Neuronal stem cell (in vitro differentiated cells): ENCODE results near the gene OR11H6.

Source experiments
- DNase-seq: peaks from one replicate; pipeline ENCODE4 v3.0.0-alpha.2; 2013; ENCODE audit warnings: low spot score
- H2AFZ ChIP-seq: one replicate; pipeline ENCODE4 v1.6.1; 2013; ENCODE audit warnings: mild to moderate bottlenecking, low read length, inconsistent platforms
- H2AK5ac ChIP-seq: 2 replicates; pipeline ENCODE4 v1.6.1; 2013; ENCODE audit warnings: low read depth, mild to moderate bottlenecking, inconsistent platforms, low read length, moderate library complexity, mixed read lengths
- H2BK120ac ChIP-seq: 2 replicates; pipeline ENCODE4 v1.6.1; 2013; ENCODE audit warnings: low read depth, mild to moderate bottlenecking, inconsistent platforms, low read length, moderate library complexity, mixed read lengths
- H2BK12ac ChIP-seq: one replicate; pipeline ENCODE4 v1.6.1; 2013; ENCODE audit warnings: low read length, inconsistent platforms
- H2BK15ac ChIP-seq: 2 replicates; pipeline ENCODE4 v1.6.1; 2013; ENCODE audit warnings: mild to moderate bottlenecking, low read length, inconsistent platforms, mixed read lengths
- H2BK5ac ChIP-seq: one replicate; pipeline ENCODE4 v1.6.1; 2013; ENCODE audit warnings: inconsistent platforms, mild to moderate bottlenecking, low read length, moderate library complexity
- H3K14ac ChIP-seq: one replicate; pipeline ENCODE4 v1.6.1; 2013; ENCODE audit warnings: low read length, inconsistent platforms
- H3K18ac ChIP-seq: 2 replicates; pipeline ENCODE4 v1.6.1; 2013; ENCODE audit warnings: low read length, inconsistent platforms
- H3K23ac ChIP-seq: 2 replicates; pipeline ENCODE4 v1.6.1; 2013; ENCODE audit warnings: low read depth, mild to moderate bottlenecking, mixed read lengths, low read length, inconsistent platforms; ENCODE audit not compliant: poor library complexity
- H3K27ac ChIP-seq: replicated peaks from 3 replicates; pipeline ENCODE4 v1.5.1; 2013; ENCODE audit warnings: low read length, inconsistent platforms
- H3K27me3 ChIP-seq, 3 experiments: 2 replicates each; pipeline ENCODE4 v1.6.1; 2013; ENCODE audit warnings: low read length in 3 of 3, mild to moderate bottlenecking in 2 of 3, inconsistent platforms in 1 of 3, low read depth in 1 of 3, mixed read lengths in 1 of 3, moderate library complexity in 1 of 3; ENCODE audit not compliant: control insufficient read depth in 3 of 3, insufficient read depth in 3 of 3
- H3K36me3 ChIP-seq, 2 donors: replicated peaks in 1 of 2; 2 replicates each; pipeline ENCODE4 v1.6.1; 2013; ENCODE audit warnings: low read length in 2 of 2; ENCODE audit not compliant: control insufficient read depth in 2 of 2, insufficient read depth in 2 of 2
- H3K4ac ChIP-seq: 2 replicates; pipeline ENCODE4 v1.6.1; 2013; ENCODE audit warnings: inconsistent platforms, mild to moderate bottlenecking, low read length, moderate library complexity
- H3K4me1 ChIP-seq, 2 donors: 1 replicate in 1 of 2; 2 replicates in 1 of 2; pipeline ENCODE4 v1.6.1; 2013; ENCODE audit warnings: low read length in 2 of 2, low read depth in 1 of 2; ENCODE audit not compliant: control insufficient read depth in 2 of 2, insufficient read depth in 1 of 2
- H3K4me2 ChIP-seq: one replicate; pipeline ENCODE4 v1.6.1; 2013; ENCODE audit warnings: mild to moderate bottlenecking, low read length, inconsistent platforms; ENCODE audit not compliant: insufficient read depth, poor library complexity, severe bottlenecking
- H3K4me3 ChIP-seq, 2 donors: 2 replicates each; pipeline ENCODE4 v1.5.1; 2013; ENCODE audit warnings: low read length in 2 of 2, mild to moderate bottlenecking in 2 of 2, inconsistent platforms in 1 of 2, moderate library complexity in 1 of 2
- H3K79me1 ChIP-seq: one replicate; pipeline ENCODE4 v1.6.1; 2013; ENCODE audit warnings: low read depth, mild to moderate bottlenecking, inconsistent platforms, low read length, moderate library complexity
- H3K9ac ChIP-seq: one replicate; pipeline ENCODE4 v1.6.1; 2013; ENCODE audit warnings: mild to moderate bottlenecking, low read depth, low read length, inconsistent platforms; ENCODE audit not compliant: poor library complexity
- H3K9me3 ChIP-seq, 2 donors: replicated peaks in 1 of 2; 2 replicates each; pipeline versions ENCODE3 to v1.6.1; 2013; ENCODE audit warnings: low read length in 2 of 2, mild to moderate bottlenecking in 2 of 2, inconsistent platforms in 1 of 2, low read depth in 1 of 2, mixed read lengths in 1 of 2, moderate library complexity in 1 of 2; ENCODE audit not compliant: control insufficient read depth in 2 of 2, insufficient read depth in 1 of 2
- H4K8ac ChIP-seq: one replicate; pipeline ENCODE4 v1.6.1; 2013; ENCODE audit warnings: low read depth, mild to moderate bottlenecking, inconsistent platforms, low read length, moderate library complexity
- H4K91ac ChIP-seq: one replicate; pipeline ENCODE4 v1.6.1; 2013; ENCODE audit warnings: low read length, low read depth, mild to moderate bottlenecking, inconsistent platforms; ENCODE audit not compliant: poor library complexity
- WGBS, 2 donors: extraction: QIAGEN DNeasy Blood & Tissue Kit; methylation state at CpG; one replicate each; pipeline ENCODE4 v1.1.7; 2013; ENCODE audit warnings: missing lambda C conversion rate in 2 of 2, mixed read lengths in 1 of 2; ENCODE audit not compliant: insufficient read length in 2 of 2, insufficient replicate concordance in 1 of 2; ENCODE audit errors: extremely low coverage in 2 of 2; 5-methylcytosine and 5-hydroxymethylcytosine counted together

The OR11H6 gene

DNA sequence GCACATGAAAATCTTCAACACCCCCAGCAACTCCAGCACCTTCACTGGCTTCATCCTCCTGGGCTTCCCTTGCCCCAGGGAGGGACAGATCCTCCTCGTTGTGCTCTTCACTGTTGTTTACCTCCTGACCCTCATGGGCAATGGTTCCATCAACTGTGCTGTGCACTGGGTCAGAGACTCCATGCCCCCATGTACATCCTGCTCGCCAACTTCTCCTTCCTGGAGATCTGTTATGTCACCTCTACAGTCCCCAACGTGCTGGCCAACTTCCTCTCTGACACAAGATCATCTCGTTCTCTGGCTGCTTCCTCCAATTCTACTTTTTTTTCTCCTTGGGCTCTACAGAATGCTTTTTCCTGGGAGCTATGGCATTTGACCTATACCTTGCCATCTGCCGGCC lies 44.3 kb upstream of the OR11H6 start:
- no peak for DNase-seq
- Histone ChIP-seq H3K23ac (no peak overlapping the region), H3K4ac (no peak overlapping the region), H2BK12ac (no peak overlapping the region), H3K4me1 (no peaks in the 10 kb centered on the region), H3K27me3 (peaks cover 0 to 2% (median 0%) of the 10 kb centered on the region in 3 experiments), H2BK15ac (no peak overlapping the region), H3K27ac (no peak overlapping the region), H3K14ac (no peak overlapping the region), H3K9ac (no peak overlapping the region), H4K8ac (no peak overlapping the region), H3K4me3 (no peak overlapping the region), H2AK5ac (no peak overlapping the region), H3K9me3 (peaks cover 0 to 20% of the 10 kb centered on the region in 2 donors), H3K79me1 (no peaks in the 10 kb centered on the region), H3K4me2 (no peak overlapping the region), H2BK5ac (no peak overlapping the region), H2BK120ac (no peak overlapping the region), H2AFZ (no peak overlapping the region), H4K91ac (no peak overlapping the region), H3K36me3 (no peaks in the 10 kb centered on the region), H3K18ac (no peak overlapping the region)
- whole genome bisulfite sequencing, 2 donors, result no CpG with 5 or more reads among the region's 5 CpGs

DNA sequence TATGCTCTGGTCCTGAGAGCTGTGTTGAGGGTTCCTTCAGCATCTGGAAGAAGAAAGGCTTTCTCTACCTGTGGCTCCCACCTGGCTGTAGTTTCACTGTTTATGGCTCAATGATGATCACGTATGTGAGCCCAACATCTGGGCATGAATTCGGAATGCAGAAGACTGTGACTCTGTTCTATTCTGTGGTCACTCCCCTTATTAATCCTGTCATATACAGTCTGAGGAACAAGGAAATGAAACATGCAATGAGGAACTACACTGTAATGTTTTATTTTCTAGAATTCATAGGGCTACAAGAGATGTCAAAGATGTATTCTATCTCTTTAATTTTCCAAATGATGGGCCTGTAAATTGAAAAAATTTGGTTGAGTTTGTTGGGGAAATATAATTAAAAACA lies 43.6 kb upstream of the OR11H6 start:
- no CpG with 5 or more reads among the region's 2 CpGs for WGBS, 2 donors
- Histone ChIP-seq H3K4me3 (no peak overlapping the region), H3K4me2 (no peak overlapping the region)

DNA sequence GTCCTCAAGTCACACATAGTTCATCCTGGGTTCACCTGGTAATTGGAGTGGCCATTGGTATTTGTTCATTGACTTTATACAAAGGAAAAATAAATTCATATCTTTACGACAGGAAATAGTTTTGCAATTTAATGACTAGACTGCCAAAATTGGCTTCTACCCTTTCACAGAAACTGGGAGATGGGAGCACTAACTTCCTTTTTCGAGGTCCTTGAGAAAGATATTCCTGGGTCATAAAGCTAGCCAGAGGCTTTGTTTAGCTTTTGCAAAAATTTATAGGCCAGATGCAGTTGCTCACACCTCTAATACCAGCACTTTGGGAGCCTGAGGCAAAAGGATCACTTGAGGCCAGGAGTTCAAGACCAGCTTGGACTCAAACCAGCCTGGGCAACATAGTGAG lies 43.0 kb upstream of the OR11H6 start:
- no peak overlapping the region for H2BK120ac ChIP-seq
- H2BK12ac ChIP-seq, result no peak overlapping the region
- H3K79me1 ChIP-seq, result no peaks in the 10 kb centered on the region
- H4K91ac ChIP-seq, result no peak overlapping the region
- no CpG with 5 or more reads among the region's 2 CpGs for WGBS, 2 donors
- H3K18ac ChIP-seq, result no peak overlapping the region
- H3K9me3 ChIP-seq, result peaks cover 0 to 23% of the 10 kb centered on the region in 2 donors
- H3K36me3 ChIP-seq, result no peaks in the 10 kb centered on the region
- H3K4me2 ChIP-seq, result no peak overlapping the region
- no peak overlapping the region for H3K23ac ChIP-seq
- H3K9ac ChIP-seq, result no peak overlapping the region
- H3K4ac ChIP-seq, result no peak overlapping the region
- no peak overlapping the region for H3K27ac ChIP-seq
- H3K14ac ChIP-seq, result no peak overlapping the region
- peaks cover 0 to 2% (median 0%) of the 10 kb centered on the region in 3 experiments for H3K27me3 ChIP-seq
- no peak overlapping the region for H2AFZ ChIP-seq
- no peak overlapping the region for H3K4me3 ChIP-seq
- no peak overlapping the region for H2BK15ac ChIP-seq
- no peaks in the 10 kb centered on the region for H3K4me1 ChIP-seq
- no peak overlapping the region for H2BK5ac ChIP-seq
- no peak overlapping the region for H2AK5ac ChIP-seq
- no peak overlapping the region for H4K8ac ChIP-seq
- no peak for DNase-seq

More for the DNA sequence above, 43.6 kb upstream of the OR11H6 start:
- H3K4ac ChIP-seq, result no peak overlapping the region
- H3K9ac ChIP-seq, result no peak overlapping the region
- H3K18ac ChIP-seq, result no peak overlapping the region
- no peak overlapping the region for H4K91ac ChIP-seq
- H3K23ac ChIP-seq, result no peak overlapping the region
- H3K79me1 ChIP-seq, result no peaks in the 10 kb centered on the region
- H3K36me3 ChIP-seq, result no peaks in the 10 kb centered on the region
- no peak overlapping the region for H3K14ac ChIP-seq
- no peak overlapping the region for H4K8ac ChIP-seq
- no peak overlapping the region for H3K27ac ChIP-seq
- H3K27me3 ChIP-seq, result peaks cover 0 to 2% (median 0%) of the 10 kb centered on the region in 3 experiments
- H2AFZ ChIP-seq, result no peak overlapping the region
- no peaks in the 10 kb centered on the region for H3K4me1 ChIP-seq
- H2BK15ac ChIP-seq, result no peak overlapping the region
- H2BK5ac ChIP-seq, result no peak overlapping the region
- H2BK120ac ChIP-seq, result no peak overlapping the region
- H3K9me3 ChIP-seq, result peaks cover 0 to 25% of the 10 kb centered on the region in 2 donors
- no peak overlapping the region for H2BK12ac ChIP-seq
- DNase-seq, result no peak
- no peak overlapping the region for H2AK5ac ChIP-seq

DNA sequence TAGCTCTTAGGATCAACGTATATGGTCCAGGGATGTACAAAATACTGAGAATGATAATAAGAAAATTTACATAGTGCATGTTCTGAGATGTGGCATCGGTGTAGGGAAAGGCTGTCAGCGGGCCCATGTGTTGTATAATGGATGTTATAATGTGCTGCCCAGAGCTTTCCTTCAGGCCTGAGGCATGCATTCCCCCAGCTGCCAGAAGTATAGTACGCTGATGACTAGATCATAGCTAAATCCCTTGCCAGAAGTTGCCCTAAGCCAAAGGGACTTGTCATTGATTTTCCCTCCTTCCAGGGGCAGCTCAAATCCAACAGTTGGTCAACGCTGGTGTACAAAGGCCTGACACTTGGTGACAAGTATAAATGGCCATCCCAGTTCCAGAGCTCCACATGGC lies 39.3 kb upstream of the OR11H6 start:
- no peak overlapping the region for H3K9ac ChIP-seq
- H3K23ac ChIP-seq, result no peak overlapping the region
- no peak overlapping the region for H3K4me3 ChIP-seq
- H3K4me1 ChIP-seq, result no peaks in the 10 kb centered on the region
- H3K79me1 ChIP-seq, result peaks cover 2% of the 10 kb centered on the region
- no CpG with 5 or more reads among the region's 5 CpGs for WGBS, 2 donors
- H3K9me3 ChIP-seq, result peaks cover 0 to 25% of the 10 kb centered on the region in 2 donors
- no peak overlapping the region for H3K4me2 ChIP-seq
- no peak overlapping the region for H2BK12ac ChIP-seq
- no peak overlapping the region for H3K4ac ChIP-seq
- H2AK5ac ChIP-seq, result no peak overlapping the region
- H2BK15ac ChIP-seq, result no peak overlapping the region
- no peak overlapping the region for H3K18ac ChIP-seq
- H4K8ac ChIP-seq, result no peak overlapping the region
- H2AFZ ChIP-seq, result no peak overlapping the region
- no peak overlapping the region for H2BK120ac ChIP-seq
- DNase-seq, result no peak
- peaks cover 0 to 2% (median 0%) of the 10 kb centered on the region in 3 experiments for H3K27me3 ChIP-seq
- H3K36me3 ChIP-seq, result no peaks in the 10 kb centered on the region
- no peak overlapping the region for H3K14ac ChIP-seq
- H4K91ac ChIP-seq, result no peak overlapping the region
- H2BK5ac ChIP-seq, result no peak overlapping the region
- no peak overlapping the region for H3K27ac ChIP-seq
